A549 (cell line): ENCODE data around the gene ITIH4. TPM values are rescaled to one million over a fixed set of nuclear protein-coding genes. Genes with fewer than 3 reads are reported as not detected.

Experiments used
- ATAC-seq, 2 experiments: fragments of 200-7000 bp in 1 of 2; fragments of >200 bp in 1 of 2; cut with Nextera tagmentation in 1 of 2; cut with Tn5 transposase in 1 of 2; 3 replicates each; pipeline versions ENCODE4 v1.8.0 to v1.9.1; 2018 to 2020; ENCODE audit warnings: mild to moderate bottlenecking in 1 of 2, moderate library complexity in 1 of 2
- CTCF ChIA-PET: fragments of 300-600 bp; sonication (Branson Sonifier 250); formaldehyde crosslinking; extraction: SDS; loops from one replicate; lab custom pipeline; 2021; ENCODE audit warnings: antibody characterized with exemption, inconsistent platforms; lab: Yijun Ruan, JAX
- POLR2A ChIA-PET: fragments of 350-600 bp; formaldehyde crosslinking; extraction: SDS; loops from one replicate; lab custom pipeline; 2021; ENCODE audit warnings: antibody characterized with exemption, inconsistent platforms; lab: Yijun Ruan, JAX
- DNase-seq, 2 experiments: peaks; one replicate each; pipeline versions ENCODE4 v3.0.0 to v3.0.0-alpha.2; 2011 to 2016; ENCODE audit warnings: low read depth in 1 of 2, low spot score in 1 of 2
- FAIRE-seq: peaks from 2 replicates; lab custom pipeline; 2011; peaks lifted over from hg19 to GRCh38; lab: Jason Lieb, UNC
- H3K27ac ChIP-seq, 2 experiments: fragments of >200 bp; sonication (Bioruptor Twin); formaldehyde crosslinking; 3 replicates each; pipeline ENCODE4 v1.5.1; 2016 to 2017
- H3K4me1 ChIP-seq: fragments of >200 bp; sonication (Bioruptor Twin); formaldehyde crosslinking; 3 replicates; pipeline ENCODE4 v1.6.1; 2016
- H3K4me2 ChIP-seq: fragments of >200 bp; sonication (Bioruptor Twin); formaldehyde crosslinking; 3 replicates; pipeline ENCODE4 v1.6.1; 2016
- H3K4me3 ChIP-seq: fragments of >200 bp; sonication (Bioruptor Twin); formaldehyde crosslinking; 3 replicates; pipeline ENCODE4 v1.5.1; 2016
- H3K9me3 ChIP-seq: fragments of >200 bp; sonication (Bioruptor Twin); formaldehyde crosslinking; 3 replicates; pipeline ENCODE4 v1.6.1; 2016
- CBX8 ChIP-seq: fragments of 200-600 bp; sonication (generic); IDR thresholded peaks from 2 replicates; pipeline ENCODE4 v1.6.1; 2016
- EHF ChIP-seq: fragments of 250-450 bp; sonication (Bioruptor Pico); IDR thresholded peaks from 2 replicates; pipeline ENCODE4 v1.5.0; 2020; ENCODE audit warnings: mild to moderate bottlenecking
- GATA3 ChIP-seq: IDR thresholded peaks from 2 replicates; pipeline ENCODE4 v1.6.1; 2012; ENCODE audit warnings: borderline replicate concordance
- HEYL ChIP-seq: fragments of 250-450 bp; sonication (Bioruptor Pico); IDR thresholded peaks from 2 replicates; pipeline ENCODE4 v1.8.0; 2021; ENCODE audit warnings: mild to moderate bottlenecking, moderate library complexity
- HOXB13 ChIP-seq: fragments of 250-450 bp; sonication (Bioruptor Pico); IDR thresholded peaks from 2 replicates; pipeline ENCODE4 v1.5.0; 2020; ENCODE audit warnings: low read depth, mild to moderate bottlenecking, moderate library complexity
- HOXB5 ChIP-seq: fragments of 250-450 bp; sonication (Bioruptor Pico); IDR thresholded peaks from 2 replicates; pipeline ENCODE4 v1.5.0; 2020; ENCODE audit warnings: mild to moderate bottlenecking, moderate library complexity
- JUN ChIP-seq, 2 experiments: fragments of >200 bp; sonication (Bioruptor Twin); formaldehyde crosslinking; IDR thresholded peaks; 2 replicates in 1 of 2; 3 replicates in 1 of 2; pipeline ENCODE4 v1.6.1; 2016 to 2017
- MAZ ChIP-seq: fragments of 150-350 bp; IDR thresholded peaks from 2 replicates; pipeline ENCODE4 v1.6.1; 2014; ENCODE audit warnings: antibody characterized with exemption, low read depth, low read length, borderline replicate concordance
- NFE2L2 ChIP-seq: fragments of 150-350 bp; conservative IDR thresholded peaks from 2 replicates; pipeline ENCODE4 v1.6.1; 2014; ENCODE audit warnings: low read length
- NPAS2 ChIP-seq: fragments of 250-450 bp; sonication (Bioruptor Pico); IDR thresholded peaks from 2 replicates; pipeline ENCODE4 v1.8.0; 2022; ENCODE audit warnings: mild to moderate bottlenecking, moderate library complexity, borderline replicate concordance
- NR3C1 ChIP-seq: fragments of >200 bp; sonication (Bioruptor Twin); formaldehyde crosslinking; IDR thresholded peaks from 3 replicates; pipeline ENCODE4 v1.6.1; 2017
- RAD21 ChIP-seq, 2 experiments: fragments of >200 bp in 1 of 2; sonication (Bioruptor Twin) in 1 of 2; formaldehyde crosslinking in 1 of 2; IDR thresholded peaks in 1 of 2; conservative IDR thresholded peaks in 1 of 2; 2 replicates in 1 of 2; 3 replicates in 1 of 2; pipeline ENCODE4 v1.6.1; 2012 to 2018; ENCODE audit warnings: inconsistent platforms in 1 of 2
- RCOR1 ChIP-seq: fragments of 150-350 bp; IDR thresholded peaks from 2 replicates; pipeline ENCODE4 v1.6.1; 2014; ENCODE audit warnings: antibody characterized with exemption, low read length, low read depth
- SREBF2 ChIP-seq: fragments of 450-650 bp; IDR thresholded peaks from 2 replicates; pipeline ENCODE4 v1.6.1; 2014; ENCODE audit warnings: mild to moderate bottlenecking, moderate library complexity
- TP53 ChIP-seq: fragments of 250-450 bp; sonication (Bioruptor Pico); IDR thresholded peaks from 2 replicates; pipeline ENCODE4 v1.5.0; 2021; ENCODE audit warnings: mild to moderate bottlenecking, moderate library complexity
- ZFP36 ChIP-seq: fragments of 450-650 bp; IDR thresholded peaks from 2 replicates; pipeline ENCODE4 v1.6.1; 2014; ENCODE audit warnings: borderline replicate concordance; ENCODE audit not compliant: partially characterized antibody
- WGBS: methylation state at CpG from one replicate; pipeline ENCODE4 v1.1.6; 2017; ENCODE audit errors: missing lambda C conversion rate; 5-methylcytosine and 5-hydroxymethylcytosine counted together
- polyA plus RNA-seq, 4 experiments: library from polyadenylated mRNA; depleted of rRNA in 3 of 4; stranded (reverse); fragments of >200 nt; fragmentation: RNase III in 1 of 4; extraction: RNeasy Plus Mini Kit Qiagen cat#74134 plus additional on column Dnase treatment in 1 of 4; gene quantifications; 2 replicates in 3 of 4; 3 replicates in 1 of 4; pipeline ENCODE4 v1.2.3, GENCODE V29; 2011 to 2017
- TF ChIP-seq, protein P1 (sequence below): fragments of 250-450 bp; sonication (Bioruptor Pico); IDR thresholded peaks from 2 replicates; pipeline ENCODE4 v1.5.0; 2021; ENCODE audit warnings: mild to moderate bottlenecking, moderate library complexity, borderline replicate concordance

ITIH4 gene
- polyA plus RNA-seq, 2 of the 4 experiments (the other 2 are of a cell fraction): 0.88 to 0.89 TPM

GRCh38 chr3:52774901-52775864 is 55.3 kb downstream of the ITIH4 start:
- no peak overlapping the region for H3K4me3 ChIP-seq
- 0 out of 3 replicates have a peak, but pooled peaks cover 4% of the 10 kb centered on the region for H3K4me1 ChIP-seq
- DNase-seq (no peak), FAIRE-seq (no peak), ATAC-seq (no peak)
- H3K27ac ChIP-seq: no peak overlapping the region
- TF ChIP-seq SREBF2 (no peak), EHF (CRISPR knock-in tag) (no peak), ZFP36 (no peak), HOXB13 (CRISPR knock-in tag) (no peak), TP53 (CRISPR knock-in tag) (no peak), CBX8 (no peak), NFE2L2 (no peak)
- TF ChIP-seq, protein P1, sequence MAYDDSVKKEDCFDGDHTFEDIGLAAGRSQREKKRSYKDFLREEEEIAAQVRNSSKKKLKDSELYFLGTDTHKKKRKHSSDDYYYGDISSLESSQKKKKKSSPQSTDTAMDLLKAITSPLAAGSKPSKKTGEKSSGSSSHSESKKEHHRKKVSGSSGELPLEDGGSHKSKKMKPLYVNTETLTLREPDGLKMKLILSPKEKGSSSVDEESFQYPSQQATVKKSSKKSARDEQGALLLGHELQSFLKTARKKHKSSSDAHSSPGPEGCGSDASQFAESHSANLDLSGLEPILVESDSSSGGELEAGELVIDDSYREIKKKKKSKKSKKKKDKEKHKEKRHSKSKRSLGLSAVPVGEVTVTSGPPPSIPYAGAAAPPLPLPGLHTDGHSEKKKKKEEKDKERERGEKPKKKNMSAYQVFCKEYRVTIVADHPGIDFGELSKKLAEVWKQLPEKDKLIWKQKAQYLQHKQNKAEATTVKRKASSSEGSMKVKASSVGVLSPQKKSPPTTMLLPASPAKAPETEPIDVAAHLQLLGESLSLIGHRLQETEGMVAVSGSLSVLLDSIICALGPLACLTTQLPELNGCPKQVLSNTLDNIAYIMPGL (CRISPR knock-in tag): no peak
- ChIA-PET CTCF (no interaction called here), POLR2A (no interaction called here)
- WGBS: 40% methylated on average over 6 of the region's 6 CpGs
- no peak overlapping the region for H3K4me2 ChIP-seq
- H3K9me3 ChIP-seq: no peaks in the 10 kb centered on the region

DNA sequence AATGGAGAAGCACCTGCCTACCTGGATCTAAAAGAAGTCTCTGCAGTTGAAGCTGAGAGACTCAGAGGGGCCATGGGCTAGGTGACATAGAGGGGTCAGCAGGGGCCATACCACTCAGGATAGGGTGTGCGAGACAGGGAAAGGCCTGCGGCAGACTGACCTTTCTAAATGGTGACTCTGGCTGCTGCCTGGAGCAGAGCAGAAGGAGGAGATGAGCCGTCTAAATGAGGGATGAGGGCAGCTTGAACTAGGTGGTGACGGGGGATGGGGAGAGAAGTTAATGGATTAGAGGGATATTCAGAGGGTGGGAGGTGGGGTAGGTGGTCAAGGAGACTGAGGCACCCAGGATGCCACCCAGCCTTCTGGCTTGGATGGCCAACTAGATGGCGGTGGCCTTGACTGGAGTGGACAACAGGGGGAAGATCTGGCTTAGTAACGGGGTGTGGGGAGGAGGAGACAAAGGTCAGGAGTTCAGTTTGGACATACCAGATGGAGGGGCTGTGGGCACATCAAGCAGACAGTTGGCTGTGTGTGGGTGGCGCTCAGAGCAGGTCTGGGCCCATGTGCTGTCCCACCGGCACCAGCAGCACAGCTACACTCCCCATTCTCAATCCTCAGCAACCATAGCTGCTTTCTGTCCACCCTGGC is 56.3 kb downstream of the ITIH4 start:
- no peak for ATAC-seq
- 75% methylated on average over 8 of the region's 8 CpGs for WGBS
- CTCF ChIA-PET: no interaction called here

DNA sequence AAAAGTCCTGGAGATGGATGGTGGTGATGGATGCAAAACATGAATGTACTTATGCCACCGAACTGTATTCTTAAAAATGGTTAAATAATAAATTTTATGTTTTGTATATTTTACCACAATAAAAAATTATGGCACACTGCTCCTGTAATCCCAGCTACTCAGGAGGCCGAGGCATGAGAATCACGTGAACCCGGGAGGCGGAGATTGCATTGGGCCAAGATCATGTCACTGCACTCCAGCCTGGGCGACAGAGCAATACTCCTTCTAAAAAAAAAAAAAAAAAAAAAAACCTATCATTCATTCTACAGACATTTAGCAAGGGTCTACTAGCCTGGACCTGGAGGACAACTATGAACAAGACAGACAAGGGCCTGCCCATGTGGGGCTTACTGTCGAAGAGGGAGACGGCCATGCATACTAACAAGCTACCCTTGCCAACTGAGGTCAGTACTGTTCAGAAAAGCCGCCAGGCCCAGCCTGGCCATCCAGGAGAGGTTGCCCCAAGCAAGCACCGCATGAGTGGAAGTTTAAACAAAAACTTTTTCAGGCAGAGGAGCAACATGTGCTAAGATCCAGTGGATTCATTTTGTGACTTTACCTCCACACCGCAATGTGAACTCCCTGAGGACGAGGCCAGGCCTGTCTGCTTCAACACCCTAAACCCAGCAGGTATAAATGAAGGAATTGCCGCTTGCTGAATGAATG is 57.0 kb downstream of the ITIH4 start:
- ChIA-PET POLR2A (no interaction called here), CTCF (interaction anchor here (0.6 kb wide), 2 partner anchors 72 to 185 kb away, joined by 3 read pairs; no protein-coding TSS in a partner anchor)
- no peak for DNase-seq
- Histone ChIP-seq H3K4me3 (no peak overlapping the region), H3K27ac (no peak overlapping the region), H3K4me1 (peaks cover 13% of the 10 kb centered on the region), H3K4me2 (no peak overlapping the region), H3K9me3 (no peaks in the 10 kb centered on the region)
- no peak for FAIRE-seq
- no peak for ATAC-seq
- 92% methylated on average over 13 of the region's 13 CpGs for WGBS
- TF ChIP-seq MAZ (no peak), NR3C1 (no peak), RAD21 (conservative IDR thresholded peaks at IDR 0.05 in 1 of 2, IDR thresholded peaks at IDR 0.05 in 1 of 2) (no peak), RCOR1 (no peak), NPAS2 (CRISPR knock-in tag) (no peak), EHF (CRISPR knock-in tag) (no peak), HOXB5 (CRISPR knock-in tag) (no peak), GATA3 (no peak), JUN (IDR thresholded peaks at IDR 0.05) (no peak)

More for the DNA sequence above, 56.3 kb downstream of the ITIH4 start:
- Histone ChIP-seq H3K27ac (no peak overlapping the region), H3K4me3 (no peak overlapping the region), H3K4me2 (no peak overlapping the region), H3K9me3 (no peaks in the 10 kb centered on the region), H3K4me1 (peaks cover 11% of the 10 kb centered on the region)
- FAIRE-seq (no peak), DNase-seq (no peak)
- no peak for TF ChIP-seq HEYL (CRISPR knock-in tag)
- POLR2A ChIA-PET: no interaction called here
